Neural cell (in vitro differentiated cells): ENCODE data around the gene ATOH8. TPM values are rescaled to one million over a fixed set of nuclear protein-coding genes. Genes with fewer than 3 reads are reported as not detected.

Experiments
- H2AFZ ChIP-seq: fragments of 200-600, 300-800 bp; sonication (generic), shearing (Covaris generic); 2 replicates; pipeline ENCODE4 v1.6.0; 2014; ENCODE audit warnings: low read depth, mild to moderate bottlenecking, antibody characterized with exemption, low read length, moderate library complexity
- H3F3A ChIP-seq: fragments of 200-600 bp; shearing (Covaris generic); 2 replicates; pipeline ENCODE4 v1.6.1; 2016; ENCODE audit warnings: mild to moderate bottlenecking, moderate library complexity, mixed read lengths, antibody characterized with exemption, low read length; ENCODE audit not compliant: insufficient read depth, poor library complexity, severe bottlenecking
- H3K27ac ChIP-seq: fragments of 200-600, 300-800 bp; sonication (generic), shearing (Covaris generic); 2 replicates; pipeline ENCODE4 v1.5.1; 2014; ENCODE audit warnings: mild to moderate bottlenecking, low read length, moderate library complexity
- H3K27me3 ChIP-seq: fragments of 300-800, 200-600 bp; sonication (generic), shearing (Covaris generic); 2 replicates; pipeline ENCODE4 v1.6.0; 2014; ENCODE audit warnings: mild to moderate bottlenecking, low read depth, low read length, moderate library complexity; ENCODE audit not compliant: insufficient read depth
- H3K36me3 ChIP-seq: fragments of 300-800, 200-600 bp; sonication (generic), shearing (Covaris generic); 2 replicates; pipeline ENCODE4 v1.5.1; 2014; ENCODE audit warnings: mild to moderate bottlenecking, antibody characterized with exemption, low read length, moderate library complexity; ENCODE audit not compliant: insufficient read depth
- H3K4me2 ChIP-seq: fragments of 300-800, 200-600 bp; sonication (generic), shearing (Covaris generic); 2 replicates; pipeline ENCODE4 v1.6.0; 2014; ENCODE audit warnings: mild to moderate bottlenecking, low read length
- H3K4me3 ChIP-seq: fragments of 300-800, 200-600 bp; sonication (generic), shearing (Covaris generic); 2 replicates; pipeline ENCODE4 v1.5.1; 2014; ENCODE audit warnings: mild to moderate bottlenecking, low read length, moderate library complexity
- H3K79me2 ChIP-seq: fragments of 200-600 bp; shearing (Covaris generic); replicated peaks from 2 replicates; pipeline ENCODE4 v1.6.0; 2014; ENCODE audit warnings: mild to moderate bottlenecking, low read length, moderate library complexity; ENCODE audit not compliant: insufficient read depth
- H3K9ac ChIP-seq: fragments of 300-800, 200-600 bp; sonication (generic), shearing (Covaris generic); 2 replicates; pipeline ENCODE4 v1.6.1; 2016; ENCODE audit warnings: mild to moderate bottlenecking, low read length, mixed read lengths
- H3K9me2 ChIP-seq: fragments of 200-600 bp; shearing (Covaris generic); 2 replicates; pipeline ENCODE4 v1.6.1; 2016; ENCODE audit warnings: mild to moderate bottlenecking, low read length, mixed read lengths; ENCODE audit not compliant: insufficient read depth
- H3K9me3 ChIP-seq: fragments of 200-600, 300-800 bp; sonication (generic), shearing (Covaris generic); 2 replicates; pipeline ENCODE4 v1.6.1; 2016; ENCODE audit warnings: mild to moderate bottlenecking, mixed run types, low read length, moderate library complexity, mixed read lengths
- H4K20me1 ChIP-seq: fragments of 200-600 bp; shearing (Covaris generic); 2 replicates; pipeline ENCODE4 v1.6.1; 2016; ENCODE audit warnings: mild to moderate bottlenecking, mixed run types; ENCODE audit not compliant: insufficient read depth
- EP300 ChIP-seq: fragments of 450-650 bp; conservative IDR thresholded peaks from 2 replicates; pipeline ENCODE4 v1.6.1; 2014; ENCODE audit warnings: antibody characterized with exemption, mild to moderate bottlenecking, moderate library complexity; ENCODE audit not compliant: poor library complexity, severe bottlenecking
- EZH2 ChIP-seq: fragments of 200-600, 300-800 bp; shearing (Covaris generic), sonication (generic); IDR thresholded peaks from 2 replicates; pipeline ENCODE4 v1.6.1; 2014; ENCODE audit warnings: antibody characterized with exemption, low read length, borderline replicate concordance, mild to moderate bottlenecking; ENCODE audit not compliant: insufficient read depth, poor library complexity, severe bottlenecking
- MXI1 ChIP-seq: fragments of 450-650 bp; conservative IDR thresholded peaks from 2 replicates; pipeline ENCODE4 v1.6.1; 2014; ENCODE audit warnings: antibody characterized with exemption, mild to moderate bottlenecking; ENCODE audit not compliant: poor library complexity, severe bottlenecking
- POLR2AphosphoS5 ChIP-seq: IDR thresholded peaks from 2 replicates; pipeline ENCODE4 v1.6.1; 2012
- RAD21 ChIP-seq: fragments of 450-650 bp; conservative IDR thresholded peaks from 2 replicates; pipeline ENCODE4 v1.6.1; 2014; ENCODE audit warnings: antibody characterized with exemption, mild to moderate bottlenecking, moderate library complexity
- SMC3 ChIP-seq: fragments of 450-650 bp; conservative IDR thresholded peaks from 2 replicates; pipeline ENCODE4 v1.6.1; 2014; ENCODE audit warnings: antibody characterized with exemption, mild to moderate bottlenecking, moderate library complexity; ENCODE audit not compliant: poor library complexity
- TAF1 ChIP-seq: IDR thresholded peaks from 2 replicates; pipeline ENCODE4 v1.6.1; 2012; ENCODE audit warnings: low read depth
- polyA plus RNA-seq: library from polyadenylated mRNA; depleted of rRNA; stranded (reverse); fragments of >200 nt; gene quantifications from 2 replicates; pipeline ENCODE4 v1.2.3, GENCODE V29; 2014
- TF ChIP-seq, protein P1 (sequence below): IDR thresholded peaks from 2 replicates; pipeline ENCODE4 v1.6.1; 2012; ENCODE audit warnings: borderline replicate concordance
- TF ChIP-seq, protein P2 (sequence below): fragments of 450-650 bp; IDR thresholded peaks from 2 replicates; pipeline ENCODE4 v1.5.1; 2014; ENCODE audit warnings: antibody characterized with exemption, mild to moderate bottlenecking, moderate library complexity; ENCODE audit not compliant: poor library complexity, severe bottlenecking

Gene ATOH8
- polyA plus RNA-seq, 1 donor from 2014 or later, result 1.6 TPM

GRCh38 chr2:85796046-85796340, 42.2 kb downstream of the ATOH8 start:
- Histone ChIP-seq H4K20me1 (no peaks in the 10 kb centered on the region), H3K4me3 (no peak overlapping the region), H3K36me3 (no peaks in the 10 kb centered on the region), H3K27ac (no peak overlapping the region), H3K4me2 (no peak overlapping the region), H3K9ac (no peak overlapping the region), H3K9me3 (no peaks in the 10 kb centered on the region), H3K9me2 (no peaks in the 10 kb centered on the region), H3F3A (no peaks in the 10 kb centered on the region), H3K27me3 (no peaks in the 10 kb centered on the region), H3K79me2 (no peaks in the 10 kb centered on the region), H2AFZ (no peak overlapping the region)
- TF ChIP-seq, protein P1, sequence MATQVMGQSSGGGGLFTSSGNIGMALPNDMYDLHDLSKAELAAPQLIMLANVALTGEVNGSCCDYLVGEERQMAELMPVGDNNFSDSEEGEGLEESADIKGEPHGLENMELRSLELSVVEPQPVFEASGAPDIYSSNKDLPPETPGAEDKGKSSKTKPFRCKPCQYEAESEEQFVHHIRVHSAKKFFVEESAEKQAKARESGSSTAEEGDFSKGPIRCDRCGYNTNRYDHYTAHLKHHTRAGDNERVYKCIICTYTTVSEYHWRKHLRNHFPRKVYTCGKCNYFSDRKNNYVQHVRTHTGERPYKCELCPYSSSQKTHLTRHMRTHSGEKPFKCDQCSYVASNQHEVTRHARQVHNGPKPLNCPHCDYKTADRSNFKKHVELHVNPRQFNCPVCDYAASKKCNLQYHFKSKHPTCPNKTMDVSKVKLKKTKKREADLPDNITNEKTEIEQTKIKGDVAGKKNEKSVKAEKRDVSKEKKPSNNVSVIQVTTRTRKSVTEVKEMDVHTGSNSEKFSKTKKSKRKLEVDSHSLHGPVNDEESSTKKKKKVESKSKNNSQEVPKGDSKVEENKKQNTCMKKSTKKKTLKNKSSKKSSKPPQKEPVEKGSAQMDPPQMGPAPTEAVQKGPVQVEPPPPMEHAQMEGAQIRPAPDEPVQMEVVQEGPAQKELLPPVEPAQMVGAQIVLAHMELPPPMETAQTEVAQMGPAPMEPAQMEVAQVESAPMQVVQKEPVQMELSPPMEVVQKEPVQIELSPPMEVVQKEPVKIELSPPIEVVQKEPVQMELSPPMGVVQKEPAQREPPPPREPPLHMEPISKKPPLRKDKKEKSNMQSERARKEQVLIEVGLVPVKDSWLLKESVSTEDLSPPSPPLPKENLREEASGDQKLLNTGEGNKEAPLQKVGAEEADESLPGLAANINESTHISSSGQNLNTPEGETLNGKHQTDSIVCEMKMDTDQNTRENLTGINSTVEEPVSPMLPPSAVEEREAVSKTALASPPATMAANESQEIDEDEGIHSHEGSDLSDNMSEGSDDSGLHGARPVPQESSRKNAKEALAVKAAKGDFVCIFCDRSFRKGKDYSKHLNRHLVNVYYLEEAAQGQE, result no peak
- TF ChIP-seq SMC3 (no peak), POLR2AphosphoS5 (no peak), EZH2 (no peak), RAD21 (no peak), EP300 (no peak)
- TF ChIP-seq, protein P2, sequence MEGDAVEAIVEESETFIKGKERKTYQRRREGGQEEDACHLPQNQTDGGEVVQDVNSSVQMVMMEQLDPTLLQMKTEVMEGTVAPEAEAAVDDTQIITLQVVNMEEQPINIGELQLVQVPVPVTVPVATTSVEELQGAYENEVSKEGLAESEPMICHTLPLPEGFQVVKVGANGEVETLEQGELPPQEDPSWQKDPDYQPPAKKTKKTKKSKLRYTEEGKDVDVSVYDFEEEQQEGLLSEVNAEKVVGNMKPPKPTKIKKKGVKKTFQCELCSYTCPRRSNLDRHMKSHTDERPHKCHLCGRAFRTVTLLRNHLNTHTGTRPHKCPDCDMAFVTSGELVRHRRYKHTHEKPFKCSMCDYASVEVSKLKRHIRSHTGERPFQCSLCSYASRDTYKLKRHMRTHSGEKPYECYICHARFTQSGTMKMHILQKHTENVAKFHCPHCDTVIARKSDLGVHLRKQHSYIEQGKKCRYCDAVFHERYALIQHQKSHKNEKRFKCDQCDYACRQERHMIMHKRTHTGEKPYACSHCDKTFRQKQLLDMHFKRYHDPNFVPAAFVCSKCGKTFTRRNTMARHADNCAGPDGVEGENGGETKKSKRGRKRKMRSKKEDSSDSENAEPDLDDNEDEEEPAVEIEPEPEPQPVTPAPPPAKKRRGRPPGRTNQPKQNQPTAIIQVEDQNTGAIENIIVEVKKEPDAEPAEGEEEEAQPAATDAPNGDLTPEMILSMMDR, result no peak

DNA sequence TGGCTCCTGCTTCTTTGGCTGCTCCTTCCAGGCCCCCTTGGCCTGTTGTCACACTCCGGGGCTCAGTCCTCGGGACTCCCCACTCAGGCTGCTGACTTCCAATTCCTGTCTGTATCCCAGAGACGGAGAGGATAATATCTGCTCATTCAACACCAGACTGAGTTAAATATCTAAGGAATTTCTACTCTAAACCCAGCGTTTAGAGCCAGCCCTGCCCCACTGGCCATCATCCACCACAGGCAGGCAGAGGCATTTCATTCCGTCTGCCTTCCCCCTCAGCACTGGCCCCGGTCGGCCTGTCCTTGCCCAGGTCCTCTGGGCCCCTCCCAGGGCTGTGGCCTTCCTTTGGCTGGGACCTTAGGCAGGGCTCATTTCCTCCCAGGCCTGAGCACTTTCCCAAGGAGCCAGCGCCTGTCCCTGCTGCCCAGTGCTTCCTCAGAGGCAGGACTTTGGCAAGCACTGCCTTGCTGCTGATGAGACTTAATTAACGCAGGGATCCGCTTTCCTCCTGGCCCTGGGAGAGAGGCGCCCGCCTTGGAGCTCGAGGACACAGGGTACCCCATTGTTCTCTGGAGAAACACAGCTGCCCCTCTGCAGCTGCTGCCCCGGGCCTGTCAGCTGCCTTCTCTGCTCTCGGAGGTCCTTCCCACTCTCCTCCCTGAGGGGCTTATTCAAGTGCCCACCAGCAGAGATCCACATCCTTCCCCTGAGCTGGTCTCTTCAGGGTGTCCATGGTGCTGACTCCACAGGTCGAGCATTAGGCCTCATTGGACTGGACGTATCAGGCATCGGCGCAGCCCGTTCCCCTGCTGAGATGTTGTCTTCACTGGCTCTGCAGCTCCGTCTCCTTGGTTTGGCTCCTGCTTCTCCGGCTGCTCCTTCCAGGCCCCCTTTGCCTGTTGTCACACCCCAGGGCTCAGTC, 42.8 kb downstream of the ATOH8 start:
- H3K9ac ChIP-seq, result no peak overlapping the region
- H4K20me1 ChIP-seq, result no peaks in the 10 kb centered on the region
- H3K4me2 ChIP-seq, result no peak overlapping the region
- no peak overlapping the region for H2AFZ ChIP-seq
- no peaks in the 10 kb centered on the region for H3F3A ChIP-seq
- H3K79me2 ChIP-seq, result no peaks in the 10 kb centered on the region
- H3K27me3 ChIP-seq, result no peaks in the 10 kb centered on the region
- H3K9me3 ChIP-seq, result no peaks in the 10 kb centered on the region
- TF ChIP-seq EP300, result no peak
- TF ChIP-seq SMC3, result no peak
- no peak for TF ChIP-seq RAD21
- no peak for TF ChIP-seq MXI1
- TF ChIP-seq POLR2AphosphoS5, result no peak
- TF ChIP-seq, protein P2, result no peak
- TF ChIP-seq EZH2, result no peak
- TF ChIP-seq, protein P1, result no peak
- TF ChIP-seq TAF1, result no peak
- no peak overlapping the region for H3K4me3 ChIP-seq
- no peaks in the 10 kb centered on the region for H3K9me2 ChIP-seq
- no peak overlapping the region for H3K27ac ChIP-seq
- H3K36me3 ChIP-seq, result no peaks in the 10 kb centered on the region
